ENCODE results near the gene TMEM131L.

The TMEM131L gene

DNA sequence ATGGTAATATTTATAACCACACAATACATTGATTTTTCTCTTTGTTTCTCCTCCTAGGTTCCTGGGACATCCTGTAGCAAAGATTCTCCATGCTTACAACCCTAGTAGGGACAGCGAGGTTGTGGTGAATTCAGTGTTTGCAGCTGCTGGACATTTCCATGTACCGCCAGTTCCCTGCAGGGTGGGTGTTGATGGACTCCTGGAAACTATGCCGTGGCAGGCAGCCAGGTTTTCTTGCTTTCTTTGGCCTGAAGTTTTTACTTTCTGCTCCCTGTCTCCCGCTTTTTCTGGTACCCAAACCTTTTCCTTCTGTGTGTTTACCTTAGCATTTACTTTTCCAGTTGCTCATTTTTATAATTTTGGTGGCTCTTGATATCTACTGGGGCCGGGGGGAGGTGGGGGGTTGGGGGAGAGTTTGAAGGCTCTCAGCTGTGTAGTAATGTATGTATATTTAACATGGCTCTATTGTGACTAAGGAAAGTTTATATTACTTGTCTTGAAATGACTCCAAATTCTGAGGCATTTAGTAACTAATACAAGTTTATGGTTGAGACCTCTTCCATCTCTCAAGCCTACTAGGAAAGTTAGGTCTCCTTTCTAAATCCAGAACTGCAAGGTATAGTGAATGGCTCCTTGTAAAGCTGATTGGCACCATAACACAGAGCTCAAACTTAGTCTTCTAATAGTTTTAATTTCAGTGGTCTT is 89.7 kb downstream of the TMEM131L start:
- H3K9ac ChIP-seq (ENCODE audit: low read length): no peak overlapping the region
- H4K91ac ChIP-seq (ENCODE audit: low read depth, low read length): no peak overlapping the region
- H2AK5ac ChIP-seq (ENCODE audit: low read length): no peak overlapping the region
- no peaks in the 10 kb centered on the region for H3K27me3 ChIP-seq (ENCODE audit: insufficient read depth, low read length)
- no peak overlapping the region for H2BK5ac ChIP-seq (ENCODE audit: low read depth, low read length, poor library complexity)
- no peak overlapping the region for H3K14ac ChIP-seq (ENCODE audit: low read length)
- no peak overlapping the region for H3K27ac ChIP-seq (ENCODE audit: low read depth, low read length)
- H4K8ac ChIP-seq (ENCODE audit: low read depth, low read length): no peak overlapping the region
- H3K79me1 ChIP-seq (ENCODE audit: low read length): no peaks in the 10 kb centered on the region
- H2BK120ac ChIP-seq (ENCODE audit: insufficient read depth, low read length, poor library complexity): no peak overlapping the region
- no peak overlapping the region for H2BK12ac ChIP-seq (ENCODE audit: low read length)
- no peaks in the 10 kb centered on the region for H3K4me1 ChIP-seq (ENCODE audit: control insufficient read depth in 1 of 2, insufficient read depth in 2 of 2, low read length in 2 of 2)
- H3K4me2 ChIP-seq (ENCODE audit: low read length): no peak overlapping the region
- H3K79me2 ChIP-seq (ENCODE audit: control insufficient read depth, insufficient read depth, low read length, poor library complexity): no peaks in the 10 kb centered on the region
- H2AFZ ChIP-seq (ENCODE audit: insufficient read depth, low read length, poor library complexity): no peak overlapping the region
- no CpG with 5 or more reads among the region's 5 CpGs for whole genome bisulfite sequencing (ENCODE audit: extremely low coverage, insufficient coverage, insufficient read length)
- H3K23ac ChIP-seq (ENCODE audit: low read length): no peak overlapping the region
- DNase-seq: no peak
- H3K18ac ChIP-seq (ENCODE audit: low read length): no peak overlapping the region
- H4K12ac ChIP-seq (ENCODE audit: low read depth, low read length): no peak overlapping the region
- no peak overlapping the region for H3K4me3 ChIP-seq (ENCODE audit: low read depth, low read length)
- peaks cover 0 to 2% of the 10 kb centered on the region in 2 experiments for H3K36me3 ChIP-seq (ENCODE audit: control insufficient read depth in 1 of 2, insufficient read depth in 2 of 2, low read length in 2 of 2)
- no peaks in the 10 kb centered on the region for H3K9me3 ChIP-seq (ENCODE audit: insufficient read depth, low read depth, low read length)
- H3K4ac ChIP-seq (ENCODE audit: low read depth, low read length): no peak overlapping the region

DNA sequence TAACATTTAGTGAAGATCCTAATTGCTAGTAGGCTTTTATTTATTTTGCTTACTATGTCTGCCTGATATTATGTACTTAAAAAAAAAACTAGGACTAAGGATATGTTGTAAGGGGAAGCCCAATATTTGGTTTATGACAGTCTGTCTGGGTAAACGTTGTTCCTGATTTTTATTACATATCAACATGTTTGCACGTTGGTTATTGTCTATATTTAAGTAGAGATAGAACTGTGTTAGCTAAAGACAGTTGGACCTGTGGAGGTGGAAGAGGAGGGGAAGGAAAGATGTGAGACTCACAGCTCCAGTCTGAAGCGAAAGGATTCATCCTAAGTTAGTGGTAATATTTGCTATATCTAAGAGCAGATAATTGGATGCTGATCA is 90.3 kb downstream of the TMEM131L start:
- no peak overlapping the region for H3K4me2 ChIP-seq (ENCODE audit: low read length)
- no peaks in the 10 kb centered on the region for H3K79me2 ChIP-seq (ENCODE audit: control insufficient read depth, insufficient read depth, low read length, poor library complexity)
- H2BK12ac ChIP-seq (ENCODE audit: low read length): no peak overlapping the region
- no peak overlapping the region for H4K12ac ChIP-seq (ENCODE audit: low read depth, low read length)
- no peak overlapping the region for H3K18ac ChIP-seq (ENCODE audit: low read length)
- H3K4me3 ChIP-seq (ENCODE audit: low read depth, low read length): no peak overlapping the region
- no peak overlapping the region for H3K14ac ChIP-seq (ENCODE audit: low read length)
- H3K23ac ChIP-seq (ENCODE audit: low read length): no peak overlapping the region
- H3K9ac ChIP-seq (ENCODE audit: low read length): no peak overlapping the region
- H3K4me1 ChIP-seq (ENCODE audit: control insufficient read depth in 1 of 2, insufficient read depth in 2 of 2, low read length in 2 of 2): no peaks in the 10 kb centered on the region
- H2BK5ac ChIP-seq (ENCODE audit: low read depth, low read length, poor library complexity): no peak overlapping the region
- WGBS (ENCODE audit: extremely low coverage, insufficient coverage, insufficient read length): no CpG with 5 or more reads among the region's 3 CpGs
- H2AFZ ChIP-seq (ENCODE audit: insufficient read depth, low read length, poor library complexity): no peak overlapping the region
- no peak overlapping the region for H3K4ac ChIP-seq (ENCODE audit: low read depth, low read length)
- no peaks in the 10 kb centered on the region for H3K9me3 ChIP-seq (ENCODE audit: insufficient read depth, low read depth, low read length)
- H3K27ac ChIP-seq (ENCODE audit: low read depth, low read length): no peak overlapping the region
- H4K8ac ChIP-seq (ENCODE audit: low read depth, low read length): no peak overlapping the region
- no peak for DNase-seq
- H4K91ac ChIP-seq (ENCODE audit: low read depth, low read length): no peak overlapping the region
- H3K79me1 ChIP-seq (ENCODE audit: low read length): no peaks in the 10 kb centered on the region
- peaks cover 0 to 2% of the 10 kb centered on the region in 2 experiments for H3K36me3 ChIP-seq (ENCODE audit: control insufficient read depth in 1 of 2, insufficient read depth in 2 of 2, low read length in 2 of 2)
- no peak overlapping the region for H2AK5ac ChIP-seq (ENCODE audit: low read length)
- H3K27me3 ChIP-seq (ENCODE audit: insufficient read depth, low read length): no peaks in the 10 kb centered on the region
- no peak overlapping the region for H2BK120ac ChIP-seq (ENCODE audit: insufficient read depth, low read length, poor library complexity)

DNA sequence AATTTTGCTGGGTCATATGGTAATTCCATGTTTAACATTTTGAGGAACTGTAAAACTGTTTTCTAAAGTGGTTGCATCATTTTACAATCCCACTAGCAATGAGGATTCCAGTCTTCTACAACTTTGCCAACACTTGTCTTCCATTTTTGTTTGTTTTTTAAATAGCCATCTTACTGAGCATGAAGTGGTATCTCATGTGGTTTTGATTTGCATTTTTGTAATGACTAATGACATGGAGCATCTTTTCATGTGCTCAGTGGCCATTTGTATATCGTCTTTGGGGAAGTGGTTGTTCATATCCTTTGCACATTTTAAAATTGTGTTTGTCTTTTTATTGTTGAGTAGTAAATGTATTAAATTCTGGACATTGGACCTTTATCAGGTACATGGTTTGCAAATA is 94.7 kb downstream of the TMEM131L start:
- WGBS (ENCODE audit: extremely low coverage, insufficient coverage, insufficient read length): no CpG with 5 or more reads among the region's 1 CpG
- no peak overlapping the region for H3K23ac ChIP-seq (ENCODE audit: low read length)
- H3K79me2 ChIP-seq (ENCODE audit: control insufficient read depth, insufficient read depth, low read length, poor library complexity): no peaks in the 10 kb centered on the region
- no peak overlapping the region for H4K8ac ChIP-seq (ENCODE audit: low read depth, low read length)
- peaks cover 0 to 2% of the 10 kb centered on the region in 2 experiments for H3K36me3 ChIP-seq (ENCODE audit: control insufficient read depth in 1 of 2, insufficient read depth in 2 of 2, low read length in 2 of 2)
- H3K18ac ChIP-seq (ENCODE audit: low read length): no peak overlapping the region
- H3K27me3 ChIP-seq (ENCODE audit: insufficient read depth, low read length): no peaks in the 10 kb centered on the region
- H3K79me1 ChIP-seq (ENCODE audit: low read length): no peaks in the 10 kb centered on the region
- no peak overlapping the region for H3K27ac ChIP-seq (ENCODE audit: low read depth, low read length)
- H3K14ac ChIP-seq (ENCODE audit: low read length): no peak overlapping the region
- no peak overlapping the region for H4K12ac ChIP-seq (ENCODE audit: low read depth, low read length)
- no peaks in the 10 kb centered on the region for H3K4me1 ChIP-seq (ENCODE audit: control insufficient read depth in 1 of 2, insufficient read depth in 2 of 2, low read length in 2 of 2)
- H3K9ac ChIP-seq (ENCODE audit: low read length): no peak overlapping the region
- H2BK120ac ChIP-seq (ENCODE audit: insufficient read depth, low read length, poor library complexity): no peak overlapping the region
- no peak overlapping the region for H4K91ac ChIP-seq (ENCODE audit: low read depth, low read length)
- no peak overlapping the region for H3K4ac ChIP-seq (ENCODE audit: low read depth, low read length)
- no peak overlapping the region for H3K4me2 ChIP-seq (ENCODE audit: low read length)
- DNase-seq: no peak
- no peak overlapping the region for H2AFZ ChIP-seq (ENCODE audit: insufficient read depth, low read length, poor library complexity)
- H3K4me3 ChIP-seq (ENCODE audit: low read depth, low read length): no peak overlapping the region
- no peak overlapping the region for H2BK5ac ChIP-seq (ENCODE audit: low read depth, low read length, poor library complexity)
- H2AK5ac ChIP-seq (ENCODE audit: low read length): no peak overlapping the region
- H3K9me3 ChIP-seq (ENCODE audit: insufficient read depth, low read depth, low read length): no peaks in the 10 kb centered on the region
- H2BK12ac ChIP-seq (ENCODE audit: low read length): no peak overlapping the region

DNA sequence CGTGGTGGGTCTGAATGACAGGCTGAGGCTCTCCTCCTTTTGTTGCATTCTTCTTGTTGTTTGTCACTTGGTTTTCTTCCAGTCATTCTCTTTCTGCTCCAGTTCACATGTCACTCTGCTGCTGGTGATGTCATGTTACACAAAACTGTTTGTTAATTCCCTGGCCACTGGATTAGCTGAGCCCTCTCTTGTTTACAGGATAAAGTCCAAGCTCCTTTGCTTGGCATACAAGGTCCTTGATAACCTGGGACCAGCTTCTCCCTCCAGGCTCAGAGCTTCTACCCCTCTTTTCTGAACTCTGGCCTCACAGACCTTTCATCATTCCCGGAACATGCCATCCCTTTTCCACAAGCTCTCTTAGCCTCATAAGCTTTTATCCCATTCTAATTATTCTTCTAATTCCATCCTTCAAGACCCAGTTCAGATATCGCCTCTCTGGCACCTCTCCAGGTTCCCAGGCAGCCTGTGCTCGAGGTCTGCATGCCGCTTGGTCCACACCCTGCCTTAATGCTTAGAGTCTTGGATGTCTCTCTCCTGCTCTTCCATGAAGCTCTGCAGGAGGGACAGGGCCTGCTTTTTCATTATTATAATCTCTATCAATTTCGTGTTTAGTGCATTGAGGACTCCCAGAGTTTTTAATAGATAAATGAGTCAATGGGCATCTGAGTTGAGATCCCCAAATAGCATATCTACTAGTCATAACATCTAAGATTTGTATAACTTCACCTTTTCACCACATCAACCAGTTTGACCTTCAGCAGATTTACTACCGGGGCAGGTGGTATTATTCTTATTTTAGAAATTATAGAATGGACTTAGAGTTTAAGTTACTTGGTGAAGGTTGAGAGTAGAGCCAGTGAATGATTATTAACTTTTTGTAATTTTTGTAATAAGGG is 98.7 kb downstream of the TMEM131L start:
- Histone ChIP-seq H3K23ac (ENCODE audit: low read length) (no peak overlapping the region), H3K36me3 (ENCODE audit: control insufficient read depth in 1 of 2, insufficient read depth in 2 of 2, low read length in 2 of 2) (peaks cover 0 to 2% of the 10 kb centered on the region in 2 experiments), H3K27me3 (ENCODE audit: insufficient read depth, low read length) (no peaks in the 10 kb centered on the region), H3K4ac (ENCODE audit: low read depth, low read length) (no peak overlapping the region), H2BK12ac (ENCODE audit: low read length) (no peak overlapping the region), H2AK5ac (ENCODE audit: low read length) (no peak overlapping the region), H4K91ac (ENCODE audit: low read depth, low read length) (no peak overlapping the region), H3K4me1 (ENCODE audit: control insufficient read depth in 1 of 2, insufficient read depth in 2 of 2, low read length in 2 of 2) (no peaks in the 10 kb centered on the region), H2BK120ac (ENCODE audit: insufficient read depth, low read length, poor library complexity) (no peak overlapping the region), H2BK5ac (ENCODE audit: low read depth, low read length, poor library complexity) (no peak overlapping the region), H3K4me2 (ENCODE audit: low read length) (no peak overlapping the region), H3K79me1 (ENCODE audit: low read length) (no peaks in the 10 kb centered on the region), H4K8ac (ENCODE audit: low read depth, low read length) (no peak overlapping the region), H3K79me2 (ENCODE audit: control insufficient read depth, insufficient read depth, low read length, poor library complexity) (no peaks in the 10 kb centered on the region), H3K4me3 (ENCODE audit: low read depth, low read length) (no peak overlapping the region), H4K12ac (ENCODE audit: low read depth, low read length) (no peak overlapping the region), H3K9ac (ENCODE audit: low read length) (no peak overlapping the region), H3K18ac (ENCODE audit: low read length) (no peak overlapping the region), H2AFZ (ENCODE audit: insufficient read depth, low read length, poor library complexity) (no peak overlapping the region), H3K14ac (ENCODE audit: low read length) (no peak overlapping the region), H3K9me3 (ENCODE audit: insufficient read depth, low read depth, low read length) (no peaks in the 10 kb centered on the region), H3K27ac (ENCODE audit: low read depth, low read length) (no peak overlapping the region)
- WGBS (ENCODE audit: extremely low coverage, insufficient coverage, insufficient read length): no CpG with 5 or more reads among the region's 7 CpGs
- DNase-seq: no peak
